Measurements from ENCODE around the gene FRMPD3.

The FRMPD3 gene

DNA sequence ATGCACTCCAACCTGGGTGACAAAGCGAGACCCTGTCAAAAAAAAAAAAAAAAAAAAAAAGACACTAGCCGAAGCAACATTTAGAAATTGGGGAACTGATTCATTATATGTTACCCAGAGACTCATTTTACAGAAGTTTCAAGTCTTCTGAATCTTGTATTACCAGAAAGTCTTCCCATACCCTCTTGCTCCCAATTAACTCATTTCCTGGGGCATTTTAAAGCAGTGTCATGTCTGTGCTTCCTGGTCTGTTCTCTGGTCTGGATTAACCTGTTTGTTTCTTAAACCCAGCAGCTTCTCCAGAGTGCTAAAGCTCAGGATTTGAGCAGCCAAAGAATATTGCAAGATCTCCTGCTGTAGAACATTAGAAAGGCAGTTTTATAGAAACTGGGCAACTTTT, 43.7 kb downstream of the FRMPD3 start:
- no peaks in the 10 kb centered on the region for H3K27me3 ChIP-seq
- no peak overlapping the region for H3K4me3 ChIP-seq (ENCODE audit: low read depth in 1 of 2, low read length in 1 of 2)
- no peaks in the 10 kb centered on the region for H3K9me3 ChIP-seq
- TF ChIP-seq, protein P1, sequence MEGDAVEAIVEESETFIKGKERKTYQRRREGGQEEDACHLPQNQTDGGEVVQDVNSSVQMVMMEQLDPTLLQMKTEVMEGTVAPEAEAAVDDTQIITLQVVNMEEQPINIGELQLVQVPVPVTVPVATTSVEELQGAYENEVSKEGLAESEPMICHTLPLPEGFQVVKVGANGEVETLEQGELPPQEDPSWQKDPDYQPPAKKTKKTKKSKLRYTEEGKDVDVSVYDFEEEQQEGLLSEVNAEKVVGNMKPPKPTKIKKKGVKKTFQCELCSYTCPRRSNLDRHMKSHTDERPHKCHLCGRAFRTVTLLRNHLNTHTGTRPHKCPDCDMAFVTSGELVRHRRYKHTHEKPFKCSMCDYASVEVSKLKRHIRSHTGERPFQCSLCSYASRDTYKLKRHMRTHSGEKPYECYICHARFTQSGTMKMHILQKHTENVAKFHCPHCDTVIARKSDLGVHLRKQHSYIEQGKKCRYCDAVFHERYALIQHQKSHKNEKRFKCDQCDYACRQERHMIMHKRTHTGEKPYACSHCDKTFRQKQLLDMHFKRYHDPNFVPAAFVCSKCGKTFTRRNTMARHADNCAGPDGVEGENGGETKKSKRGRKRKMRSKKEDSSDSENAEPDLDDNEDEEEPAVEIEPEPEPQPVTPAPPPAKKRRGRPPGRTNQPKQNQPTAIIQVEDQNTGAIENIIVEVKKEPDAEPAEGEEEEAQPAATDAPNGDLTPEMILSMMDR (IDR thresholded peaks at IDR 0.05): no peak
- H3K36me3 ChIP-seq: no peaks in the 10 kb centered on the region
- no peak overlapping the region for H3K27ac ChIP-seq
- no peaks in the 10 kb centered on the region for H3K4me1 ChIP-seq (ENCODE audit: control insufficient read depth in 1 of 2, insufficient read depth in 1 of 2, low read depth in 1 of 2, low read length in 1 of 2)

DNA sequence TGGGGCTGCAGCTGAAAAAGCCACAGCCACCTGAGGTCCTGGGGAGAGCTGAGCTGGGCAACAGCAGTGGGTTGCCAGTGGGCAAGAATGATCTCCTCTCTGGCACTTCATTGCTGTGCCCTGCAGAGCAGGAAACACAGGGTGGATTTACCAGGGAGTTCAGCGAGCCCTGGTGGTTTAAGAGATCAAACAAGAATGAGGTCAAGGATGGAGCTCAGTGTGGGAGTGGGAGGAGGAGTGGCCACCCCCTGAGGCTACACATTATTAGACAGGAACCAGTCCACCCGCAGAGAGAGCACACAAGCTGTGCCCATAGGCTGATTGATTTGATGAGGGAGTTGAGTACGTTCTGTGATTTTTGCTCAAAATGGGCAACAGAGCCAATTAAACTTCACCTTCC, 47.3 kb downstream of the FRMPD3 start:
- Histone ChIP-seq H3K27ac (no peak overlapping the region), H3K27me3 (no peaks in the 10 kb centered on the region), H3K9me3 (no peaks in the 10 kb centered on the region), H3K4me3 (ENCODE audit: low read depth in 1 of 2, low read length in 1 of 2) (no peak overlapping the region), H3K4me1 (ENCODE audit: control insufficient read depth in 1 of 2, insufficient read depth in 1 of 2, low read depth in 1 of 2, low read length in 1 of 2) (no peaks in the 10 kb centered on the region), H3K36me3 (no peaks in the 10 kb centered on the region)
- TF ChIP-seq, protein P1 (IDR thresholded peaks at IDR 0.05): no peak
